Vagina (tissue), 2 donors: ENCODE measurements around the gene CDV3.

ENCODE experiments used
- POLR2A ChIP-seq, 2 donors: fragments of 450-650 bp; IDR thresholded peaks; one replicate each; pipeline ENCODE4 v1.6.1; 2017; ENCODE audit warnings: antibody characterized with exemption in 2 of 2, mild to moderate bottlenecking in 2 of 2, moderate library complexity in 2 of 2
- POLR2AphosphoS5 ChIP-seq, 2 donors: sonication (generic); formaldehyde crosslinking; IDR thresholded peaks; one replicate each; pipeline ENCODE4 v1.9.0; 2017; ENCODE audit warnings: antibody characterized with exemption in 2 of 2, mild to moderate bottlenecking in 2 of 2, low read depth in 1 of 2; ENCODE audit not compliant: insufficient read depth in 1 of 2
- TF ChIP-seq, protein P1 (sequence below), 3 experiments: fragments of 450-650 bp in 2 of 3; fragments of 200-600 bp in 1 of 3; sonication (generic) in 1 of 3; IDR thresholded peaks; one replicate each; pipeline ENCODE4 v1.5.1; 2017 to 2019; ENCODE audit warnings: antibody characterized with exemption in 3 of 3, mild to moderate bottlenecking in 2 of 3, moderate library complexity in 2 of 3

DNA sequence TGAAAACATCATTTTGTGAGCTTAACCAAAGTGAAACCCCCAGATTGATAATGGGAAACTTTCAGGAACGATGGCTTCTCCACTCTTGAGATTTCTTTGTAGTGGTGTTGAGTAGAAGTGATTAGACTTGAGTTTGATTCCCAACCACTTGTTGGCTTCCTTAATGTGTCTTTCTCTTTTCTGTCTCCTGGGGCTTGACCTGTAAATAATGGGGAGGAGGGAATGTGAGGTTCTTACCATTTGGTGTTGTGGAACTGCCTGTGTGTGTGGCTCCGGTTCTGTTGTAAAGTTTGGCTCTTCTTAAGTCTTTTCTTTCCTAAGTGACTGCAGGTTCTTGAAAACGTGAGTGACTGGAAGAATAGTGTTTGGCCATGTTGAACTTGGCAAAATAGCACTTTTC is 2.7 kb downstream of the CDV3 start:
- TF ChIP-seq, protein P1, sequence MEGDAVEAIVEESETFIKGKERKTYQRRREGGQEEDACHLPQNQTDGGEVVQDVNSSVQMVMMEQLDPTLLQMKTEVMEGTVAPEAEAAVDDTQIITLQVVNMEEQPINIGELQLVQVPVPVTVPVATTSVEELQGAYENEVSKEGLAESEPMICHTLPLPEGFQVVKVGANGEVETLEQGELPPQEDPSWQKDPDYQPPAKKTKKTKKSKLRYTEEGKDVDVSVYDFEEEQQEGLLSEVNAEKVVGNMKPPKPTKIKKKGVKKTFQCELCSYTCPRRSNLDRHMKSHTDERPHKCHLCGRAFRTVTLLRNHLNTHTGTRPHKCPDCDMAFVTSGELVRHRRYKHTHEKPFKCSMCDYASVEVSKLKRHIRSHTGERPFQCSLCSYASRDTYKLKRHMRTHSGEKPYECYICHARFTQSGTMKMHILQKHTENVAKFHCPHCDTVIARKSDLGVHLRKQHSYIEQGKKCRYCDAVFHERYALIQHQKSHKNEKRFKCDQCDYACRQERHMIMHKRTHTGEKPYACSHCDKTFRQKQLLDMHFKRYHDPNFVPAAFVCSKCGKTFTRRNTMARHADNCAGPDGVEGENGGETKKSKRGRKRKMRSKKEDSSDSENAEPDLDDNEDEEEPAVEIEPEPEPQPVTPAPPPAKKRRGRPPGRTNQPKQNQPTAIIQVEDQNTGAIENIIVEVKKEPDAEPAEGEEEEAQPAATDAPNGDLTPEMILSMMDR (IDR thresholded peaks at IDR 0.05) = no peak
- TF ChIP-seq POLR2A (IDR thresholded peaks at IDR 0.05) (no peak), POLR2AphosphoS5 (IDR thresholded peaks at IDR 0.05; ENCODE audit: insufficient read depth in 1 of 2, low read depth in 1 of 2) (no peak)
